Uterus (tissue), 4 donors: ENCODE results near the gene PRSS33. TPM values are rescaled to one million over a fixed set of nuclear protein-coding genes. Genes with fewer than 3 reads are reported as not detected.

ENCODE experiments used
- DNase-seq, 2 donors: peaks; one replicate each; pipeline ENCODE4 v3.0.0-alpha.2; 2019 to 2020
- H3K27ac ChIP-seq, 2 donors: fragments of 200-600 bp; sonication (generic); 1 replicate in 1 of 2; 2 replicates in 1 of 2; pipeline ENCODE4 v1.5.1; 2016 to 2018
- H3K27me3 ChIP-seq, 2 donors: fragments of 200-600 bp; sonication (generic); one replicate each; pipeline ENCODE4 v1.5.1; 2018 to 2019; ENCODE audit warnings: control low read depth in 1 of 2
- H3K36me3 ChIP-seq, 2 donors: fragments of 200-600 bp; sonication (generic); one replicate each; pipeline ENCODE4 v1.5.1; 2019; ENCODE audit warnings: control low read depth in 1 of 2
- H3K4me1 ChIP-seq, 2 donors: fragments of 200-600 bp; sonication (generic); one replicate each; pipeline ENCODE4 v1.5.1; 2018 to 2019; ENCODE audit warnings: control low read depth in 1 of 2
- H3K4me3 ChIP-seq, 2 donors: fragments of 200-600 bp; sonication (generic); 1 replicate in 1 of 2; 2 replicates in 1 of 2; pipeline ENCODE4 v1.5.1; 2018 to 2019; ENCODE audit warnings: mild to moderate bottlenecking in 1 of 2
- H3K9me3 ChIP-seq, 2 donors: fragments of 200-600 bp; sonication (generic); one replicate each; pipeline ENCODE4 v1.5.1; 2019; ENCODE audit warnings: control low read depth in 1 of 2
- POLR2A ChIP-seq, 2 donors: fragments of 450-650 bp; IDR thresholded peaks; one replicate each; pipeline ENCODE4 v1.6.1; 2016; ENCODE audit warnings: antibody characterized with exemption in 2 of 2, mild to moderate bottlenecking in 1 of 2, moderate library complexity in 1 of 2
- intact Hi-C: fragments of 100-400 bp; cut with DNase I; formaldehyde crosslinking; loops from one replicate; pipeline ENCODE4 v1.15.1; 2023; ENCODE audit warnings: low total_unique reads
- small RNA-seq: library from RNA; depleted of rRNA; stranded (forward); fragments of <200 nt; gene quantifications from one replicate; pipeline ENCODE3, GENCODE V24; 2016
- total RNA-seq, 4 donors: library from RNA; depleted of rRNA in 3 of 4; stranded (reverse); fragments of >200 nt in 3 of 4; gene quantifications; one replicate each; pipeline versions ENCODE4 v1.1.0 to v1.2.4, GENCODE V29; 2014 to 2023
- TF ChIP-seq, protein P1 (sequence below), 4 experiments: fragments of 200-600 bp in 2 of 4; fragments of 450-650 bp in 2 of 4; sonication (generic) in 2 of 4; IDR thresholded peaks; one replicate each; pipeline ENCODE4 v1.5.1; 2016 to 2019; ENCODE audit warnings: antibody characterized with exemption in 4 of 4, mild to moderate bottlenecking in 2 of 4, moderate library complexity in 1 of 4
- donor health status: DM: yes; HTN: yes; CAD: no.

Gene PRSS33
- total RNA-seq, 4 donors from 2014 or later: 0.21 TPM; not detected in 3

GRCh38 chr16:2738615-2739014 is 48.7 kb downstream of the PRSS33 start:
- TF ChIP-seq POLR2A (IDR thresholded peaks at IDR 0.05): no peak
- TF ChIP-seq, protein P1, sequence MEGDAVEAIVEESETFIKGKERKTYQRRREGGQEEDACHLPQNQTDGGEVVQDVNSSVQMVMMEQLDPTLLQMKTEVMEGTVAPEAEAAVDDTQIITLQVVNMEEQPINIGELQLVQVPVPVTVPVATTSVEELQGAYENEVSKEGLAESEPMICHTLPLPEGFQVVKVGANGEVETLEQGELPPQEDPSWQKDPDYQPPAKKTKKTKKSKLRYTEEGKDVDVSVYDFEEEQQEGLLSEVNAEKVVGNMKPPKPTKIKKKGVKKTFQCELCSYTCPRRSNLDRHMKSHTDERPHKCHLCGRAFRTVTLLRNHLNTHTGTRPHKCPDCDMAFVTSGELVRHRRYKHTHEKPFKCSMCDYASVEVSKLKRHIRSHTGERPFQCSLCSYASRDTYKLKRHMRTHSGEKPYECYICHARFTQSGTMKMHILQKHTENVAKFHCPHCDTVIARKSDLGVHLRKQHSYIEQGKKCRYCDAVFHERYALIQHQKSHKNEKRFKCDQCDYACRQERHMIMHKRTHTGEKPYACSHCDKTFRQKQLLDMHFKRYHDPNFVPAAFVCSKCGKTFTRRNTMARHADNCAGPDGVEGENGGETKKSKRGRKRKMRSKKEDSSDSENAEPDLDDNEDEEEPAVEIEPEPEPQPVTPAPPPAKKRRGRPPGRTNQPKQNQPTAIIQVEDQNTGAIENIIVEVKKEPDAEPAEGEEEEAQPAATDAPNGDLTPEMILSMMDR (IDR thresholded peaks at IDR 0.05): no peak
- H3K27ac ChIP-seq: no peak overlapping the region
- intact Hi-C loops: no loop called here
- H3K36me3 ChIP-seq: no peaks in the 10 kb centered on the region
- no peaks in the 10 kb centered on the region for H3K27me3 ChIP-seq
- DNase-seq: no peak
- no peak overlapping the region for H3K4me3 ChIP-seq
- H3K9me3 ChIP-seq: no peaks in the 10 kb centered on the region
- H3K4me1 ChIP-seq: no peaks in the 10 kb centered on the region

- H3K27me3 ChIP-seq: no peaks in the 10 kb centered on the region
- H3K4me3 ChIP-seq: no peak overlapping the region
- no peaks in the 10 kb centered on the region for H3K4me1 ChIP-seq
- no peaks in the 10 kb centered on the region for H3K36me3 ChIP-seq
- no peak overlapping the region for H3K27ac ChIP-seq
- intact Hi-C loops: no loop called here
- TF ChIP-seq POLR2A (IDR thresholded peaks at IDR 0.05): no peak
- no peak for DNase-seq
- no peaks in the 10 kb centered on the region for H3K9me3 ChIP-seq
These were observed 49.4 kb downstream of the PRSS33 start for GRCh38 chr16:2737895-2738418.

DNA sequence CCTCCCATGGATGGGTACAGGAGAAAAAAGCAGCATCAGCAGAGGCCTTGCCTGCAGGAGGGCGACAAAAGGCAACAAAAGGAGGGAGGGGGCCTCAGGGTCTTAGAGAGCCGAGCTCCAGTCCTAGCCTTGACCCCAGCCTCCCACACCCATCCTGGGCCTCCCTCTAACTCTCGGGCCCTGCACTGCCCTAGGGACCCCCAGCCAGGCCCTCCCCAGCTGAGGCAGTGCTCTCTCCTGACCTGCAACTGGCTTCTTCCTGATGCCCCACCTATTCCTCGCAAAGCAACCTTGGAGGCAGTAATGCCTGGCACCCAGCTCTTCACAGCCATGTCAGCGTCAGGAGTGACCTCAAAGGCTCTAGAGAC is 50.1 kb downstream of the PRSS33 start:
- no peak overlapping the region for H3K4me3 ChIP-seq
- H3K4me1 ChIP-seq: no peaks in the 10 kb centered on the region
- TF ChIP-seq POLR2A (IDR thresholded peaks at IDR 0.05): no peak
- TF ChIP-seq, protein P1 (IDR thresholded peaks at IDR 0.05): no peak
- intact Hi-C loops: no loop called here
- no peaks in the 10 kb centered on the region for H3K9me3 ChIP-seq
- no peak for DNase-seq
- no peaks in the 10 kb centered on the region for H3K36me3 ChIP-seq
- no peaks in the 10 kb centered on the region for H3K27me3 ChIP-seq
- H3K27ac ChIP-seq: no peak overlapping the region

GRCh38 chr16:2736476-2737237 is 50.7 kb downstream of the PRSS33 start:
- Histone ChIP-seq H3K36me3 (no peaks in the 10 kb centered on the region), H3K9me3 (no peaks in the 10 kb centered on the region), H3K27me3 (no peaks in the 10 kb centered on the region), H3K4me3 (no peak overlapping the region), H3K4me1 (no peaks in the 10 kb centered on the region), H3K27ac (no peak overlapping the region)
- DNase-seq: no peak
- TF ChIP-seq, protein P1 (IDR thresholded peaks at IDR 0.05): no peak
- no peak for TF ChIP-seq POLR2A (IDR thresholded peaks at IDR 0.05)
- intact Hi-C loops: no loop called here

DNA sequence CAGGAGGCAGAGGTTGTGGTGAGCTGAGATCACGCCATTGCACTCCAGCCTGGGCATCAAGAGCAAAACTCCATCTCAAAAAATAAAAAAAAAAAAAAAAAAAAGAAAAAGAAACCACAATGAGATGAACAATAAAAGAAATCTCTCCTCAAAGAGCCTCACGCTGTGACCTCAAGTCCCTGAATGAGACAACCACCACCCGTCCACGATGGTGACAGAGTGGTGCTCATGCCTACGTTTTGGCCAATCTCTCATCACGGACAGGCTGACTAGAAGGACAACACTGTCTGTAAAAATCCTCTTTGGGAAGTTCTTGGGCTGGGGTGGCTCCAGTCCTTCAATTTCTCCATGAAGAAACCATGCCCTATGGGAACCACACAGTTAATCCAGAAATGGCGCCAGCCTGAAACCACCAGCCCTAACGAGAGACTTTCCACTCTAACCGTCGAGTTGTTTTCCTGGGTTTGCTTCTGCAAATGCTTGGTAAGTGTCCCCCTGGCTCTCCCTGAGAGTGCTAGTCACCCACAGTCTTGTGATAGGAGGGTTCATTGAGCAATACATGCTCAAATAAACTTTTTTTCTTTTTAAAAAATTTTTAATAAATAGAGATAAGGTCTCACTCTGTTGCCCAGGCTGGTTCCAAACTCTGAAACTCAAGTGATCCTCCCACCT is 52.4 kb downstream of the PRSS33 start:
- Histone ChIP-seq H3K27me3 (no peaks in the 10 kb centered on the region), H3K36me3 (no peaks in the 10 kb centered on the region), H3K4me1 (no peaks in the 10 kb centered on the region), H3K4me3 (no peak overlapping the region), H3K27ac (no peak overlapping the region), H3K9me3 (no peaks in the 10 kb centered on the region)
- intact Hi-C loops: no loop called here
- no peak for DNase-seq
- no peak for TF ChIP-seq POLR2A (IDR thresholded peaks at IDR 0.05)
- TF ChIP-seq, protein P1 (IDR thresholded peaks at IDR 0.05): no peak

Small RNAs within 50 kb of the gene (small RNA-seq; reads per million reads assigned to genes)
- gene SNORA3C: not detected

Other genes with a start within 250 kb of the PRSS33 start
- gene PDPK1, start 249.5 kb downstream of the PRSS33 start, total RNA-seq: 10 to 100 TPM; 11.0 to 66.2 (median 23.9) TPM
- gene KCTD5, start 105.0 kb downstream of the PRSS33 start, total RNA-seq: 10 to 100 TPM in 2 of 4 donors, 1 to 10 TPM in 2; 4.6 to 21.6 (median 12.7) TPM
- 1 to 10 TPM in 1 of 4 donors, under 1 TPM in 1, not detected in 2; 0.83 to 1.3 TPM for gene PRSS27, start 67.3 kb downstream of the PRSS33 start, total RNA-seq
- gene SRRM2, start 34.9 kb downstream of the PRSS33 start, total RNA-seq: 100 to 1,000 TPM in 3 of 4 donors, 10 to 100 TPM in 1; 92.7 to 900 (median 121) TPM
- 100 to 1,000 TPM in 3 of 4 donors, 10 to 100 TPM in 1; 88.4 to 524 (median 219) TPM for gene ELOB, start 10.3 kb downstream of the PRSS33 start, total RNA-seq
- gene PRSS41, start 10.9 kb upstream of the PRSS33 start, total RNA-seq: not detected
- gene PRSS21, start 29.7 kb upstream of the PRSS33 start, total RNA-seq: not detected
- 10 to 100 TPM in 1 of 4 donors, 1 to 10 TPM in 1, not detected in 2; 1.3 to 15.9 TPM for gene ZG16B, start 42.7 kb upstream of the PRSS33 start, total RNA-seq
- 1 to 10 TPM in 1 of 4 donors, under 1 TPM in 1, not detected in 2; 0.46 to 2.4 TPM for gene PRSS22, start 70.6 kb upstream of the PRSS33 start, total RNA-seq
- 100 to 1,000 TPM in 1 of 4 donors, 10 to 100 TPM in 3; 27.9 to 223 (median 40.9) TPM for gene FLYWCH2, start 95.7 kb upstream of the PRSS33 start, total RNA-seq
- gene FLYWCH1, start 124.4 kb upstream of the PRSS33 start, total RNA-seq: 10 to 100 TPM; 11.5 to 62.3 (median 27.2) TPM
- gene KREMEN2, start 176.7 kb upstream of the PRSS33 start, total RNA-seq: under 1 TPM in 1 of 4 donors, not detected in 3; 0.41 TPM
- 1 to 10 TPM in 3 of 4 donors, under 1 TPM in 1; 0.26 to 4.8 (median 2.5) TPM for gene PAQR4, start 181.8 kb upstream of the PRSS33 start, total RNA-seq
- gene PKMYT1, start 192.9 kb upstream of the PRSS33 start, total RNA-seq: 1 to 10 TPM in 1 of 4 donors, not detected in 3; 6.1 TPM
- 1 to 10 TPM in 1 of 4 donors, under 1 TPM in 1, not detected in 2; 0.21 to 1.8 TPM for gene CLDN9, start 225.4 kb upstream of the PRSS33 start, total RNA-seq
- 1 to 10 TPM in 1 of 4 donors, not detected in 3; 4.1 TPM for gene CLDN6, start 230.6 kb upstream of the PRSS33 start, total RNA-seq
- gene TNFRSF12A, start 232.8 kb upstream of the PRSS33 start, total RNA-seq: 10 to 100 TPM; 12.6 to 76.2 (median 24.0) TPM
- 10 to 100 TPM in 3 of 4 donors, 1 to 10 TPM in 1; 3.6 to 67.5 (median 25.4) TPM for gene HCFC1R1, start 236.4 kb upstream of the PRSS33 start, total RNA-seq
- 10 to 100 TPM in 3 of 4 donors, 1 to 10 TPM in 1; 3.8 to 29.0 (median 22.3) TPM for gene THOC6, start 236.5 kb upstream of the PRSS33 start, total RNA-seq
- 1 to 10 TPM in 1 of 4 donors, under 1 TPM in 2, not detected in 1; 0.26 to 1.9 (median 0.29) TPM for gene BICDL2, start 249.4 kb upstream of the PRSS33 start, total RNA-seq